ENCODE results near the gene FKBP7.
"Not testable (repeated sequence)": the region's sequence is repeated elsewhere in the genome, so short reads cannot be mapped to it uniquely, and the experiment has no call there.

FKBP7 gene

GRCh38 chr2:178449700-178450523 is 28.5 kb downstream of the FKBP7 start:
- H3K9me3 ChIP-seq (ENCODE audit: control insufficient read depth in 2 of 2, low read length in 2 of 2), result no peaks in the 10 kb centered on the region
- H3K4me3 ChIP-seq (ENCODE audit: low read length in 2 of 2), result peak overlapping the region; percentile 77 to 87
- H3K36me3 ChIP-seq (ENCODE audit: control insufficient read depth in 2 of 2, insufficient read depth in 2 of 2, low read length in 2 of 2), result peaks cover 9 to 15% of the 10 kb centered on the region in 2 donors
- H3K27ac ChIP-seq (ENCODE audit: low read length), result peak overlapping the region; percentile 99
- H3K4me1 ChIP-seq (ENCODE audit: control insufficient read depth, insufficient read depth, low read length), result peaks cover 19% of the 10 kb centered on the region
- peak overlapping the region; percentile 86 to 99 for H3K9ac ChIP-seq (ENCODE audit: low read length in 2 of 2)
- H3K27me3 ChIP-seq (ENCODE audit: control insufficient read depth in 1 of 2, insufficient read depth in 2 of 2, low read length in 2 of 2), result no peaks in the 10 kb centered on the region

- H3K4me3 ChIP-seq (ENCODE audit: low read length in 2 of 2), result peak overlapping the region in 1 of 2 donors; percentile 77
- no peaks in the 10 kb centered on the region for H3K9me3 ChIP-seq (ENCODE audit: control insufficient read depth in 2 of 2, low read length in 2 of 2)
- H3K27ac ChIP-seq (ENCODE audit: low read length), result no peak overlapping the region
- peaks cover 19% of the 10 kb centered on the region for H3K4me1 ChIP-seq (ENCODE audit: control insufficient read depth, insufficient read depth, low read length)
- no peaks in the 10 kb centered on the region for H3K27me3 ChIP-seq (ENCODE audit: control insufficient read depth in 1 of 2, insufficient read depth in 2 of 2, low read length in 2 of 2)
- no peak overlapping the region for H3K9ac ChIP-seq (ENCODE audit: low read length in 2 of 2)
- H3K36me3 ChIP-seq (ENCODE audit: control insufficient read depth in 2 of 2, insufficient read depth in 2 of 2, low read length in 2 of 2), result peaks cover 9 to 17% of the 10 kb centered on the region in 2 donors
Measured at GRCh38 chr2:178448968-178449661, 29.3 kb downstream of the FKBP7 start.

- Histone ChIP-seq H3K9ac (ENCODE audit: low read length in 2 of 2) (no peak overlapping the region), H3K27ac (ENCODE audit: low read length) (no peak overlapping the region), H3K4me3 (ENCODE audit: low read length in 2 of 2) (no peak overlapping the region), H3K4me1 (ENCODE audit: control insufficient read depth, insufficient read depth, low read length) (no peaks in the 10 kb centered on the region), H3K9me3 (ENCODE audit: control insufficient read depth in 2 of 2, low read length in 2 of 2) (no peaks in the 10 kb centered on the region), H3K27me3 (ENCODE audit: control insufficient read depth in 1 of 2, insufficient read depth in 2 of 2, low read length in 2 of 2) (no peaks in the 10 kb centered on the region), H3K36me3 (ENCODE audit: control insufficient read depth in 2 of 2, insufficient read depth in 2 of 2, low read length in 2 of 2) (peaks cover 24 to 42% of the 10 kb centered on the region in 2 donors)
Measured at GRCh38 chr2:178441426-178441825, 37.0 kb downstream of the FKBP7 start.

- H3K9me3 ChIP-seq (ENCODE audit: control insufficient read depth in 2 of 2, low read length in 2 of 2), result no peaks in the 10 kb centered on the region
- no peaks in the 10 kb centered on the region for H3K27me3 ChIP-seq (ENCODE audit: control insufficient read depth in 1 of 2, insufficient read depth in 2 of 2, low read length in 2 of 2)
- H3K27ac ChIP-seq (ENCODE audit: low read length), result no peak overlapping the region
- H3K4me1 ChIP-seq (ENCODE audit: control insufficient read depth, insufficient read depth, low read length), result no peaks in the 10 kb centered on the region
- no peak overlapping the region for H3K9ac ChIP-seq (ENCODE audit: low read length in 2 of 2)
- H3K36me3 ChIP-seq (ENCODE audit: control insufficient read depth in 2 of 2, insufficient read depth in 2 of 2, low read length in 2 of 2), result peaks cover 33 to 52% of the 10 kb centered on the region in 2 donors
- no peak overlapping the region for H3K4me3 ChIP-seq (ENCODE audit: low read length in 2 of 2)
Measured at GRCh38 chr2:178436662-178437061, 41.7 kb downstream of the FKBP7 start.

GRCh38 chr2:178429336-178429735 is 49.1 kb downstream of the FKBP7 start:
- peaks cover 29 to 46% of the 10 kb centered on the region in 2 donors for H3K36me3 ChIP-seq (ENCODE audit: control insufficient read depth in 2 of 2, insufficient read depth in 2 of 2, low read length in 2 of 2)

GRCh38 chr2:178428396-178428806 is 50.0 kb downstream of the FKBP7 start:
- Histone ChIP-seq H3K4me3 (ENCODE audit: low read length in 2 of 2) (no peak overlapping the region), H3K9me3 (ENCODE audit: control insufficient read depth in 2 of 2, low read length in 2 of 2) (no peaks in the 10 kb centered on the region), H3K27ac (ENCODE audit: low read length) (no peak overlapping the region), H3K36me3 (ENCODE audit: control insufficient read depth in 2 of 2, insufficient read depth in 2 of 2, low read length in 2 of 2) (peaks cover 28 to 43% of the 10 kb centered on the region in 2 donors), H3K27me3 (ENCODE audit: control insufficient read depth in 1 of 2, insufficient read depth in 2 of 2, low read length in 2 of 2) (no peaks in the 10 kb centered on the region), H3K4me1 (ENCODE audit: control insufficient read depth, insufficient read depth, low read length) (no peaks in the 10 kb centered on the region), H3K9ac (ENCODE audit: low read length in 2 of 2) (no peak overlapping the region)

More at GRCh38 chr2:178429336-178429735, 49.1 kb downstream of the FKBP7 start:
- Histone ChIP-seq H3K9ac (ENCODE audit: low read length in 2 of 2) (no peak overlapping the region), H3K27ac (ENCODE audit: low read length) (no peak overlapping the region), H3K4me1 (ENCODE audit: control insufficient read depth, insufficient read depth, low read length) (no peaks in the 10 kb centered on the region), H3K4me3 (ENCODE audit: low read length in 2 of 2) (no peak overlapping the region), H3K27me3 (ENCODE audit: control insufficient read depth in 1 of 2, insufficient read depth in 2 of 2, low read length in 2 of 2) (no peaks in the 10 kb centered on the region), H3K9me3 (ENCODE audit: control insufficient read depth in 2 of 2, low read length in 2 of 2) (no peaks in the 10 kb centered on the region)

- Histone ChIP-seq H3K27me3 (ENCODE audit: control insufficient read depth in 1 of 2, insufficient read depth in 2 of 2, low read length in 2 of 2) (no peaks in the 10 kb centered on the region), H3K27ac (ENCODE audit: low read length) (no peak overlapping the region), H3K9ac (ENCODE audit: low read length in 2 of 2) (no peak overlapping the region), H3K4me3 (ENCODE audit: low read length in 2 of 2) (no peak overlapping the region), H3K4me1 (ENCODE audit: control insufficient read depth, insufficient read depth, low read length) (no peaks in the 10 kb centered on the region), H3K36me3 (ENCODE audit: control insufficient read depth in 2 of 2, insufficient read depth in 2 of 2, low read length in 2 of 2) (peaks cover 25 to 38% of the 10 kb centered on the region in 2 donors), H3K9me3 (ENCODE audit: control insufficient read depth in 2 of 2, low read length in 2 of 2) (no peaks in the 10 kb centered on the region)
Measured at GRCh38 chr2:178427458-178427857, 50.9 kb downstream of the FKBP7 start.

GRCh38 chr2:178426388-178426787 is 52.0 kb downstream of the FKBP7 start:
- H3K4me3 ChIP-seq (ENCODE audit: low read length in 2 of 2), result no peak overlapping the region
- no peak overlapping the region for H3K27ac ChIP-seq (ENCODE audit: low read length)
- H3K36me3 ChIP-seq (ENCODE audit: control insufficient read depth in 2 of 2, insufficient read depth in 2 of 2, low read length in 2 of 2), result peaks cover 19 to 29% of the 10 kb centered on the region in 2 donors
- no peaks in the 10 kb centered on the region for H3K9me3 ChIP-seq (ENCODE audit: control insufficient read depth in 2 of 2, low read length in 2 of 2)
- H3K9ac ChIP-seq (ENCODE audit: low read length in 2 of 2), result no peak overlapping the region
- H3K4me1 ChIP-seq (ENCODE audit: control insufficient read depth, insufficient read depth, low read length), result no peaks in the 10 kb centered on the region
- H3K27me3 ChIP-seq (ENCODE audit: control insufficient read depth in 1 of 2, insufficient read depth in 2 of 2, low read length in 2 of 2), result no peaks in the 10 kb centered on the region

GRCh38 chr2:178425255-178425827 is 53.1 kb downstream of the FKBP7 start:
- Histone ChIP-seq H3K4me3 (ENCODE audit: low read length in 2 of 2) (no peak overlapping the region), H3K27ac (ENCODE audit: low read length) (no peak overlapping the region), H3K9me3 (ENCODE audit: control insufficient read depth in 2 of 2, low read length in 2 of 2) (no peaks in the 10 kb centered on the region), H3K4me1 (ENCODE audit: control insufficient read depth, insufficient read depth, low read length) (no peaks in the 10 kb centered on the region), H3K36me3 (ENCODE audit: control insufficient read depth in 2 of 2, insufficient read depth in 2 of 2, low read length in 2 of 2) (peaks cover 17 to 22% of the 10 kb centered on the region in 2 donors), H3K9ac (ENCODE audit: low read length in 2 of 2) (no peak overlapping the region), H3K27me3 (ENCODE audit: control insufficient read depth in 1 of 2, insufficient read depth in 2 of 2, low read length in 2 of 2) (no peaks in the 10 kb centered on the region)

- H3K27me3 ChIP-seq (ENCODE audit: control insufficient read depth in 1 of 2, insufficient read depth in 2 of 2, low read length in 2 of 2); H3K4me1 ChIP-seq (ENCODE audit: control insufficient read depth, insufficient read depth, low read length); H3K4me3 ChIP-seq (ENCODE audit: low read length in 2 of 2); H3K27ac ChIP-seq (ENCODE audit: low read length); H3K9ac ChIP-seq (ENCODE audit: low read length in 2 of 2); H3K9me3 ChIP-seq (ENCODE audit: control insufficient read depth in 2 of 2, low read length in 2 of 2): not testable (repeated sequence)
- peaks cover 9 to 10% of the 10 kb centered on the region in 2 donors for H3K36me3 ChIP-seq (ENCODE audit: control insufficient read depth in 2 of 2, insufficient read depth in 2 of 2, low read length in 2 of 2)
Measured at GRCh38 chr2:178423746-178424145, 54.7 kb downstream of the FKBP7 start.

Data from stomach smooth muscle (tissue), 2 donors.